OCI-LY7 (cell line): ENCODE results near the gene EPHB4.
"Not testable (repeated sequence)": the region's sequence is repeated elsewhere in the genome, so short reads cannot be mapped to it uniquely, and the experiment has no call there.

Experiments
- CTCF ChIP-seq: fragments of 200-600 bp; sonication (generic); conservative IDR thresholded peaks from 2 replicates; pipeline ENCODE4 v1.5.1; 2014; ENCODE audit warnings: mild to moderate bottlenecking, antibody characterized with exemption, low read length, moderate library complexity, mixed read lengths
- EZH2phosphoT487 ChIP-seq: fragments of 200-600 bp; sonication (generic); IDR thresholded peaks from 2 replicates; pipeline ENCODE4 v1.6.1; 2018; ENCODE audit warnings: low read depth, borderline replicate concordance, mild to moderate bottlenecking, mixed run types, antibody characterized with exemption, low read length, moderate library complexity, mixed read lengths

- not testable (repeated sequence) for TF ChIP-seq CTCF, EZH2phosphoT487
Observed at GRCh38 chr7:100816515-100816914, 10.8 kb downstream of the EPHB4 start.
